Measurements from ENCODE around the gene MCM5. TPM values are rescaled to one million over a fixed set of nuclear protein-coding genes. Genes with fewer than 3 reads are reported as not detected.
A peak's percentile ranks its signal among the peaks of the same experiment; 100 is the strongest.

MCM5 gene
- total RNA-seq, 2 donors from 2014 or later = 42.2 to 51.8 TPM

GRCh38 chr22:35378621-35379020 is 21.3 kb upstream of the MCM5 start:
- Histone ChIP-seq H3K4me3 (no peak overlapping the region), H3K36me3 (no peaks in the 10 kb centered on the region), H3K9me3 (no peaks in the 10 kb centered on the region), H3K4me1 (replicated peaks) (no peaks in the 10 kb centered on the region), H3K27ac (no peak overlapping the region), H3K27me3 (replicated peaks; ENCODE audit: insufficient read depth) (no peaks in the 10 kb centered on the region)
- no peak for DNase-seq (ENCODE audit: low spot score)
- 53% methylated on average over 3 of the region's 3 CpGs for WGBS
- TF ChIP-seq POLR2A (IDR thresholded peaks at IDR 0.05) (no peak), CTCF (IDR thresholded peaks at IDR 0.05) (no peak), POLR2AphosphoS5 (IDR thresholded peaks at IDR 0.05) (no peak)
- intact Hi-C loops (cut with DNase I) = no loop called here

GRCh38 chr22:35379146-35379993 is 20.6 kb upstream of the MCM5 start:
- no peak for TF ChIP-seq POLR2AphosphoS5 (IDR thresholded peaks at IDR 0.05)
- TF ChIP-seq CTCF (IDR thresholded peaks at IDR 0.05) = no peak
- no peak for TF ChIP-seq POLR2A (IDR thresholded peaks at IDR 0.05)
- no peaks in the 10 kb centered on the region for H3K4me1 ChIP-seq (replicated peaks)

GRCh38 chr22:35380013-35380412 is 19.9 kb upstream of the MCM5 start:
- Histone ChIP-seq H3K27me3 (replicated peaks; ENCODE audit: insufficient read depth) (no peaks in the 10 kb centered on the region), H3K4me3 (no peak overlapping the region), H3K27ac (no peak overlapping the region), H3K4me1 (replicated peaks) (no peaks in the 10 kb centered on the region), H3K36me3 (no peaks in the 10 kb centered on the region), H3K9me3 (no peaks in the 10 kb centered on the region)
- 93% methylated on average over 6 of the region's 6 CpGs for WGBS
- DNase-seq (ENCODE audit: low spot score) = no peak
- TF ChIP-seq POLR2AphosphoS5 (IDR thresholded peaks at IDR 0.05) = no peak
- no peak for TF ChIP-seq CTCF (IDR thresholded peaks at IDR 0.05)
- TF ChIP-seq POLR2A (IDR thresholded peaks at IDR 0.05) = no peak
- intact Hi-C loops (cut with DNase I) = loop anchor here (2.0 kb wide), 1 partner anchor 29 kb away; no protein-coding TSS in a partner anchor

More at GRCh38 chr22:35379146-35379993, 20.6 kb upstream of the MCM5 start:
- Histone ChIP-seq H3K27ac (no peak overlapping the region), H3K36me3 (no peaks in the 10 kb centered on the region), H3K27me3 (replicated peaks; ENCODE audit: insufficient read depth) (no peaks in the 10 kb centered on the region), H3K9me3 (no peaks in the 10 kb centered on the region), H3K4me3 (no peak overlapping the region)
- intact Hi-C loops (cut with DNase I) = no loop called here
- 82% methylated on average over 10 of the region's 10 CpGs for WGBS
- no peak for DNase-seq (ENCODE audit: low spot score)

GRCh38 chr22:35380537-35381423 is 19.2 kb upstream of the MCM5 start, which contains the start of gene HMOX1:
Gene HMOX1 (plus strand): TSS chr22:35381096. CDS start chr22:35381174, 78 bp downstream.
- Histone ChIP-seq H3K4me3 (peak within 1 kb of the TSS; percentile 28 to 37), H3K9me3 (no peaks in the 10 kb centered on the region), H3K27me3 (replicated peaks; ENCODE audit: insufficient read depth) (no peaks in the 10 kb centered on the region), H3K27ac (peak within 1 kb of the TSS; percentile 60 to 73), H3K36me3 (no peaks in the 10 kb centered on the region), H3K4me1 (replicated peaks) (no peaks in the 10 kb centered on the region)
- intact Hi-C loops (cut with DNase I) = loop anchor here (2.0 kb wide), 1 partner anchor 30 kb away; no protein-coding TSS in a partner anchor
- peak; percentile 83 for DNase-seq (ENCODE audit: low spot score)
- TF ChIP-seq POLR2A (IDR thresholded peaks at IDR 0.05) (peak; percentile 73), CTCF (IDR thresholded peaks at IDR 0.05) (peak in 2 of 4 experiments; percentile 38 to 47), POLR2AphosphoS5 (IDR thresholded peaks at IDR 0.05) (peak; percentile 81)
- WGBS = 5% methylated on average over 41 of the region's 47 CpGs
